Stimulated activated CD4-positive, alpha-beta T cell treated with anti-CD3 and anti-CD28 coated beads, Interleukin-1b, Interleukin-23, amount 100 ng/mL, for 4 hours (primary cell): ENCODE measurements around the gene THSD7A.
"Not testable (repeated sequence)": the region's sequence is repeated elsewhere in the genome, so short reads cannot be mapped to it uniquely, and the experiment has no call there.

Source experiments
- DNase-seq, 2 donors: peaks; one replicate each; pipeline ENCODE4 v3.0.0-alpha.2; 2020; ENCODE audit warnings: low read depth in 2 of 2

The THSD7A gene

GRCh38 chr7:11579141-11579540 is 252.9 kb downstream of the THSD7A start:
- no peak for DNase-seq

- DNase-seq = no peak
Observed at GRCh38 chr7:11576310-11576709, 255.7 kb downstream of the THSD7A start.

GRCh38 chr7:11573128-11573750 is 258.8 kb downstream of the THSD7A start:
- no peak for DNase-seq

- DNase-seq = no peak
Observed at GRCh38 chr7:11570922-11571550, 261.0 kb downstream of the THSD7A start.

GRCh38 chr7:11570205-11570604 is 261.8 kb downstream of the THSD7A start:
- DNase-seq = no peak

GRCh38 chr7:11567571-11567970 is 264.4 kb downstream of the THSD7A start:
- DNase-seq = no peak

GRCh38 chr7:11557627-11558026 is 274.4 kb downstream of the THSD7A start:
- no peak for DNase-seq

- no peak for DNase-seq
Observed at GRCh38 chr7:11552676-11553296, 279.2 kb downstream of the THSD7A start.

- DNase-seq = no peak
Observed at GRCh38 chr7:11551470-11551869, 280.5 kb downstream of the THSD7A start.

- no peak for DNase-seq
Observed at GRCh38 chr7:11548532-11548931, 283.5 kb downstream of the THSD7A start.

GRCh38 chr7:11541330-11541729 is 290.7 kb downstream of the THSD7A start:
- DNase-seq = no peak

- no peak for DNase-seq
Observed at GRCh38 chr7:11540271-11540761, 291.7 kb downstream of the THSD7A start.

GRCh38 chr7:11539853-11540252 is 292.1 kb downstream of the THSD7A start:
- no peak for DNase-seq

GRCh38 chr7:11538751-11539299 is 293.2 kb downstream of the THSD7A start:
- DNase-seq = no peak

- no peak for DNase-seq
Observed at GRCh38 chr7:11533229-11533820, 298.7 kb downstream of the THSD7A start.

GRCh38 chr7:11529382-11529781 is 302.6 kb downstream of the THSD7A start:
- DNase-seq = no peak

- no peak for DNase-seq
Observed at GRCh38 chr7:11527707-11528106, 304.3 kb downstream of the THSD7A start.

- DNase-seq = no peak
Observed at GRCh38 chr7:11524476-11525397, 307.3 kb downstream of the THSD7A start.

GRCh38 chr7:11521964-11522499 is 310.0 kb downstream of the THSD7A start:
- not testable (repeated sequence) for DNase-seq

GRCh38 chr7:11517853-11518252 is 314.1 kb downstream of the THSD7A start:
- no peak for DNase-seq

- DNase-seq = no peak
Observed at GRCh38 chr7:11516328-11516727, 315.7 kb downstream of the THSD7A start.
